Measurements from ENCODE around the gene VARS1.
A peak's percentile ranks its signal among the peaks of the same experiment; 100 is the strongest.
"Not testable (repeated sequence)": the region's sequence is repeated elsewhere in the genome, so short reads cannot be mapped to it uniquely, and the experiment has no call there.

The VARS1 gene

GRCh38 chr6:31821301-31822035 lies 25.9 kb upstream of the VARS1 start:
- DNase-seq, result no peak

- DNase-seq, result not testable (repeated sequence)
These were observed 24.8 kb upstream of the VARS1 start for GRCh38 chr6:31820399-31820798.

GRCh38 chr6:31819871-31820299 lies 24.3 kb upstream of the VARS1 start:
- no peak for DNase-seq

- DNase-seq, result not testable (repeated sequence)
These were observed 22.5 kb upstream of the VARS1 start for GRCh38 chr6:31817929-31818511.

GRCh38 chr6:31817133-31817928 lies 21.8 kb upstream of the VARS1 start:
- DNase-seq, result not testable (repeated sequence)

GRCh38 chr6:31815025-31815838 lies 19.7 kb upstream of the VARS1 start, which contains the start of the genes HSPA1A and HSPA1L:
HSPA1A (plus strand) TSS chr6:31815543; CDS start chr6:31815757, 214 bp downstream.
HSPA1L (minus strand) TSS chr6:31815283; CDS start chr6:31811972, 3,311 bp downstream.
- DNase-seq, result peak; percentile 63

GRCh38 chr6:31814677-31815024 lies 19.1 kb upstream of the VARS1 start:
- DNase-seq, result peak; percentile 65

- no peak for DNase-seq
These were observed 17.9 kb upstream of the VARS1 start for GRCh38 chr6:31813465-31813849.

GRCh38 chr6:31811645-31812044 lies 16.1 kb upstream of the VARS1 start:
- DNase-seq, result no peak

GRCh38 chr6:31808599-31808998 lies 13.0 kb upstream of the VARS1 start:
- not testable (repeated sequence) for DNase-seq

- DNase-seq, result peak; percentile 94
These were observed 11.1 kb upstream of the VARS1 start, which contains the start of gene LSM2 for GRCh38 chr6:31806470-31807272. LSM2 (minus strand) TSS chr6:31806966; CDS start chr6:31806757, 209 bp downstream.

- DNase-seq, result no peak
These were observed 10.5 kb upstream of the VARS1 start for GRCh38 chr6:31805939-31806469.

- not testable (repeated sequence) for DNase-seq
These were observed 5.7 kb upstream of the VARS1 start for GRCh38 chr6:31801031-31801927.

- no peak for DNase-seq
These were observed 4.2 kb upstream of the VARS1 start for GRCh38 chr6:31799781-31800180.

- DNase-seq, result no peak
These were observed 2.0 kb upstream of the VARS1 start for GRCh38 chr6:31797588-31797987.

GRCh38 chr6:31796993-31797385 lies 1.4 kb upstream of the VARS1 start:
- DNase-seq, result no peak

- DNase-seq, result no peak
These were observed 511 bp downstream of the VARS1 start for GRCh38 chr6:31794866-31795615.

GRCh38 chr6:31794294-31794865 lies 1.2 kb downstream of the VARS1 start:
- no peak for DNase-seq

GRCh38 chr6:31793927-31794245 lies 1.7 kb downstream of the VARS1 start:
- DNase-seq, result not testable (repeated sequence)
